HepG2 (cell line): ENCODE data around the gene TLCD3A.

ENCODE experiments used
- CTCF ChIP-seq: sonication (generic); formaldehyde crosslinking; IDR thresholded peaks from 2 replicates; pipeline ENCODE4 v1.5.0; 2020; ENCODE audit warnings: mild to moderate bottlenecking, missing genetic modification reagents, moderate library complexity
- EP300 ChIP-seq, 3 experiments: sonication (generic) in 1 of 3; formaldehyde crosslinking in 1 of 3; IDR thresholded peaks; 2 replicates each; pipeline versions ENCODE4 v1.5.1 to v1.6.1; 2011 to 2020; ENCODE audit warnings: low read depth in 2 of 3, low read length in 2 of 3, borderline replicate concordance in 1 of 3, improper control_type of control experiment in 1 of 3, mild to moderate bottlenecking in 1 of 3, missing genetic modification reagents in 1 of 3, moderate library complexity in 1 of 3
- ERF ChIP-seq: IDR thresholded peaks from 2 replicates; pipeline ENCODE4 v1.6.1; 2018; ENCODE audit warnings: missing biosample characterization, missing genetic modification reagents
- RAD51 ChIP-seq: fragments of 450-650 bp; IDR thresholded peaks from 2 replicates; pipeline ENCODE4 v1.6.1; 2016; ENCODE audit warnings: borderline replicate concordance
- REST ChIP-seq, 2 experiments: IDR thresholded peaks; 2 replicates each; pipeline ENCODE4 v1.6.1; 2011 to 2012; ENCODE audit warnings: low read length in 2 of 2, borderline replicate concordance in 1 of 2, low read depth in 1 of 2, mild to moderate bottlenecking in 1 of 2, moderate library complexity in 1 of 2
- TAF1 ChIP-seq: sonication (generic); formaldehyde crosslinking; IDR thresholded peaks from 2 replicates; pipeline ENCODE4 v1.4.0; 2020; ENCODE audit warnings: missing genetic modification reagents
- ZBTB2 ChIP-seq: sonication (generic); formaldehyde crosslinking; IDR thresholded peaks from 2 replicates; pipeline ENCODE4 v1.8.0; 2022; ENCODE audit warnings: low read depth, missing genetic modification reagents
- ZFYVE20 ChIP-seq: sonication (generic); formaldehyde crosslinking; IDR thresholded peaks from 2 replicates; pipeline ENCODE4 v1.8.0; 2023; ENCODE audit warnings: low read depth, mild to moderate bottlenecking, moderate library complexity, missing genetic modification reagents, borderline replicate concordance
- ZNF136 ChIP-seq: sonication (generic); formaldehyde crosslinking; IDR thresholded peaks from 2 replicates; pipeline ENCODE4 v1.8.1; 2022; ENCODE audit warnings: low read depth, mild to moderate bottlenecking, moderate library complexity, missing genetic modification reagents
- ZNF616 ChIP-seq: sonication (generic); formaldehyde crosslinking; IDR thresholded peaks from 2 replicates; pipeline ENCODE4 v1.5.0; 2020; ENCODE audit warnings: low read depth, mild to moderate bottlenecking, missing genetic modification reagents

GRCh38 chr17:697682-698081, 34.7 kb upstream of the TLCD3A start:
- no peak for TF ChIP-seq TAF1 (CRISPR knock-in tag)
- no peak for TF ChIP-seq EP300 (IDR thresholded peaks at IDR 0.05; ENCODE audit: low read depth in 2 of 2, low read length in 2 of 2)
- no peak for TF ChIP-seq EP300 (CRISPR knock-in tag; IDR thresholded peaks at IDR 0.05; ENCODE audit: borderline replicate concordance)
- no peak for TF ChIP-seq ZBTB2 (CRISPR knock-in tag)
- TF ChIP-seq REST (IDR thresholded peaks at IDR 0.05; ENCODE audit: borderline replicate concordance in 1 of 2, low read depth in 1 of 2, low read length in 2 of 2): no peak
- no peak for TF ChIP-seq CTCF (CRISPR knock-in tag)
- no peak for TF ChIP-seq ERF
- no peak for TF ChIP-seq RAD51
- no peak for TF ChIP-seq ZNF616 (CRISPR knock-in tag)
- TF ChIP-seq ZFYVE20 (CRISPR knock-in tag): no peak
- no peak for TF ChIP-seq ZNF136
